Lower leg skin (tissue), 4 donors: Measurements from ENCODE around the gene BMAL1. TPM values are rescaled to one million over a fixed set of nuclear protein-coding genes. Genes with fewer than 3 reads are reported as not detected.

Experiments used
- DNase-seq, 2 donors: peaks; one replicate each; pipeline ENCODE4 v3.0.0-alpha.2; 2019; ENCODE audit warnings: low spot score in 2 of 2
- H3K4me3 ChIP-seq: fragments of 200-600 bp; sonication (generic); 2 replicates; pipeline ENCODE4 v1.5.1; 2017; ENCODE audit warnings: mild to moderate bottlenecking, low read depth; ENCODE audit not compliant: poor library complexity, severe bottlenecking
- POLR2A ChIP-seq, 2 donors: fragments of 450-650 bp; IDR thresholded peaks; one replicate each; pipeline ENCODE4 v1.6.1; 2016 to 2017; ENCODE audit warnings: antibody characterized with exemption in 2 of 2, mild to moderate bottlenecking in 1 of 2, moderate library complexity in 1 of 2
- WGBS, 2 donors: methylation state at CpG; one replicate each; pipeline ENCODE4 v1.1.5; 2018; 5-methylcytosine and 5-hydroxymethylcytosine counted together
- intact Hi-C: fragments of 100-400 bp; cut with DNase I; formaldehyde crosslinking; loops from one replicate; pipeline ENCODE4 v1.15.0; 2023; ENCODE audit warnings: low total_unique reads
- total RNA-seq, 4 donors: library from RNA; depleted of rRNA; stranded (reverse); fragments of >200 nt; gene quantifications; one replicate each; pipeline ENCODE4 v1.1.0, GENCODE V29; 2016
- TF ChIP-seq, protein P1 (sequence below), 3 donors: fragments of 450-650 bp; IDR thresholded peaks; one replicate each; pipeline ENCODE4 v1.5.1; 2016; ENCODE audit warnings: antibody characterized with exemption in 3 of 3, mild to moderate bottlenecking in 3 of 3, moderate library complexity in 2 of 3

BMAL1 gene
- total RNA-seq, 4 donors from 2014 or later: 34.8 to 132 (median 61.5) TPM

DNA sequence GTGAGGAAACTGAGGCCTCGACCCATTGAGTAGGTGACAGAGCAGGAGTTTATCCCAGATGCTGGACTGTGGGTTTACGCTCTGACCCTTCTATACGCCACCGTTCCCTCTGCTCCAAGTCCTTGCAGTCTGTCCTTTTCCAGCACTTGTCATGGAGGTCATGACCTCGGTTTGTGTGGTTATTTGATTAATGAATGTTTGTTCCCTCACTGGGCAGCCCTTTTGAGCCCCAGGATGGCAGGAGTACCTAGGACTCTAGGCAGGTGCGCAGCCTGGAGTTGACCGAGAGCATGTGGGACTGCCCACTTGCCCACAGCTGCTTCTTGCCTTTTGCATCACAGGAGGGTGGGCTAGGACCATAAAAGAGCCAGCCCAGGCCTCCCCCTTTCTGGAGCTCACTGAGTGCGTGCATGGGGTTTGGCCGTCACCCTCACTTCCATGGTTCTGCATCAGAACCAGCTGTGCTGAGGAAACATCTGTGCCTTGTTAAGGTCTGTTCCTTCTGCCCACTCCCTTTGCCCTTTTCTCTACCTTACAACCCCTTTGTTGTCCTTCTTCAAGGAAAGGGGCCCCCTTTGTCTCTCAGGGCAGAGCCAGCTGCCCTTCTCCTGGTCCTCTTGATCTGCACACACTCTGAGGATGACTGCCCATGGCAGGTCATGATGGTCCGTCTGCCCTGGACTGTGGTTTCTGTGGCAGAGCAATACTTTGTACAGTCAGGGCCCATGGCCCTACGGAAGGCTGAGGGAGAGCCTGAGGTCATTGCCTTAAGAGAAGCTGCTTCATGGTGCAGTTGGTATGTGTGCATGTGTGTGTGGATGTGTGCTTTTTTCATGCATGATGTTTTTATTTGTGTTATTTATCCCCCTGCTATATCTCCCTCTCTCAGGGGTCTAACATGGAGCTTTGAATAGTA lies 38.2 kb downstream of the BMAL1 start:
- H3K4me3 ChIP-seq: no peak overlapping the region
- intact Hi-C loops: no loop called here
- WGBS, 2 donors: 74 to 81% methylated on average over 11 of the region's 11 CpGs
- no peak for DNase-seq
- TF ChIP-seq, protein P1, sequence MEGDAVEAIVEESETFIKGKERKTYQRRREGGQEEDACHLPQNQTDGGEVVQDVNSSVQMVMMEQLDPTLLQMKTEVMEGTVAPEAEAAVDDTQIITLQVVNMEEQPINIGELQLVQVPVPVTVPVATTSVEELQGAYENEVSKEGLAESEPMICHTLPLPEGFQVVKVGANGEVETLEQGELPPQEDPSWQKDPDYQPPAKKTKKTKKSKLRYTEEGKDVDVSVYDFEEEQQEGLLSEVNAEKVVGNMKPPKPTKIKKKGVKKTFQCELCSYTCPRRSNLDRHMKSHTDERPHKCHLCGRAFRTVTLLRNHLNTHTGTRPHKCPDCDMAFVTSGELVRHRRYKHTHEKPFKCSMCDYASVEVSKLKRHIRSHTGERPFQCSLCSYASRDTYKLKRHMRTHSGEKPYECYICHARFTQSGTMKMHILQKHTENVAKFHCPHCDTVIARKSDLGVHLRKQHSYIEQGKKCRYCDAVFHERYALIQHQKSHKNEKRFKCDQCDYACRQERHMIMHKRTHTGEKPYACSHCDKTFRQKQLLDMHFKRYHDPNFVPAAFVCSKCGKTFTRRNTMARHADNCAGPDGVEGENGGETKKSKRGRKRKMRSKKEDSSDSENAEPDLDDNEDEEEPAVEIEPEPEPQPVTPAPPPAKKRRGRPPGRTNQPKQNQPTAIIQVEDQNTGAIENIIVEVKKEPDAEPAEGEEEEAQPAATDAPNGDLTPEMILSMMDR (IDR thresholded peaks at IDR 0.05): no peak
- TF ChIP-seq POLR2A (IDR thresholded peaks at IDR 0.05): no peak

DNA sequence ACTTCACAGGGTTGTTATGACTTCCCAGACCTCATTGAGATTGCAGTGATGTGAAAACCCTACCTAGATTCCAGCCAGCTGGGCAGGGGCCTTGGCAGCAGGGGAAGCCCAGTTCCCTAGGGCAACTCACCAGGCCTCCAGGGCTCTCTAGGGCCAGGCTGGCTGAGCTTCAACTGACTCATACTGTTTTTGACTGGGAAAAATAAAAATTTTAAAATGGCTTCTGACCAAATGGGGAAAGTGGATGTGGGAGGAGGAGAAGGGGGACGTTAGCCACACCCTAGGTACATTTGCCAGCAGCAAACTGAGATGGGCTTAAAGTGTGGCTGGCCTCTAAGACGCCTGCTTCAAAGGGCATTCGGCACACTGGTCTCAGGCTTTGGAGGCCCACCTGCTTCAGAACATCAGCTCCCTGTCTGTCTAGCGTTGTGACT lies 39.0 kb downstream of the BMAL1 start:
- no peak overlapping the region for H3K4me3 ChIP-seq
- 50 to 51% methylated on average over 4 of the region's 4 CpGs for WGBS, 2 donors
- TF ChIP-seq, protein P1 (IDR thresholded peaks at IDR 0.05): no peak
- no peak for TF ChIP-seq POLR2A (IDR thresholded peaks at IDR 0.05)
- intact Hi-C loops: no loop called here
- DNase-seq: peak in 1 of 2 donors; percentile 26

GRCh38 chr11:13317293-13318080 lies 39.9 kb downstream of the BMAL1 start:
- intact Hi-C loops: no loop called here
- no peak overlapping the region for H3K4me3 ChIP-seq
- WGBS, 2 donors: 61 to 65% methylated on average over 4 of the region's 4 CpGs
- peak in 1 of 2 donors; percentile 68 for DNase-seq
- TF ChIP-seq, protein P1 (IDR thresholded peaks at IDR 0.05): no peak
- no peak for TF ChIP-seq POLR2A (IDR thresholded peaks at IDR 0.05)

- TF ChIP-seq, protein P1 (IDR thresholded peaks at IDR 0.05): no peak
- TF ChIP-seq POLR2A (IDR thresholded peaks at IDR 0.05): no peak
- intact Hi-C loops: no loop called here
- DNase-seq: peak in 1 of 2 donors; percentile 15
- no peak overlapping the region for H3K4me3 ChIP-seq
- 32 to 50% methylated on average over 2 of the region's 2 CpGs for WGBS, 2 donors
Observed at GRCh38 chr11:13318498-13319295, 41.1 kb downstream of the BMAL1 start.

DNA sequence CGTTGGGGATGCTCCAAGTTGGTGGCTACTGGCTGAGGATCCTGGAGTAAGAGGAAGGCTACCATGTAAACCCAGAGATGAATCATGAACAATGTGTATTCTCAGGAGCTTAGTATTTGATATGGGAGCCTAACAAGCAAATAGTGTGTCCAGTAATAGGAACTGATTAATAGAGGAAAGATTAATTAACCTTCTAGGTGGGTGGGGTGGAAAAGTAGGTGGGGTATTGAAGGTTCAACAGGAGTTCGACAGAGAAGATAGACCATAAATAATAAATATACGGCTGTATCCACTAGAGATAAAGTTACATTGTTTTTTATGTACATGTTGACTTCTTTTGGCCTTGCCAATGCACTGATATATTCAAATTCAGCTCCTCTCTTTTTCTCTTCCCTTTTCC lies 43.1 kb downstream of the BMAL1 start:
- TF ChIP-seq, protein P1 (IDR thresholded peaks at IDR 0.05): no peak
- TF ChIP-seq POLR2A (IDR thresholded peaks at IDR 0.05): no peak
- DNase-seq: no peak
- intact Hi-C loops: no loop called here
- 90 to 94% methylated on average over 3 of the region's 3 CpGs for WGBS, 2 donors
- H3K4me3 ChIP-seq: no peak overlapping the region
